Activated CD8-positive, alpha-beta memory T cell treated with anti-CD3 and anti-CD28 coated beads, Interleukin-2, amount 50 U/mL, for 1 hour (primary cell): Measurements from ENCODE around the gene TSFM.
A peak's percentile ranks its signal among the peaks of the same experiment; 100 is the strongest.

Experiments used
- DNase-seq: peaks from one replicate; pipeline ENCODE4 v3.0.0-alpha.2; 2020; ENCODE audit errors: extremely low read depth

Gene TSFM

DNA sequence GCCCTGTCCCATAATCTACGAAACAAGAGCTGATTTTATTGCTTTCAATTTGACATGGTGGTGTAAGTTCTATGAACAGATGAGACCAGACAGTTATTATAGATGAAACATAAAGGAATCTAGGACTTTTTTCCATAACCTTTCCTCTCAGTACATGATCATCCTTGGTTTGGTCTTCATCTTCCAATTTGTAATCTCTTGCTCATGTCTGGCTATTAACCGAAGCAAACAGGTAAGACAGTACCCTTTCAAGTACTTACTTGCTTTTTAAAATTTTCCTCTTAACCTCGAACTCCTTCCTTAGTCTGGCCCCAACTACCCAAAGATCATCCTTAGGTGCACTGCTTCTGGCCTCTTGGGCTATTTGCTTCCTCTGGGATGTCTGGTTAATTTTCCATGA is 36.6 kb upstream of the TSFM start:
- DNase-seq: no peak

DNA sequence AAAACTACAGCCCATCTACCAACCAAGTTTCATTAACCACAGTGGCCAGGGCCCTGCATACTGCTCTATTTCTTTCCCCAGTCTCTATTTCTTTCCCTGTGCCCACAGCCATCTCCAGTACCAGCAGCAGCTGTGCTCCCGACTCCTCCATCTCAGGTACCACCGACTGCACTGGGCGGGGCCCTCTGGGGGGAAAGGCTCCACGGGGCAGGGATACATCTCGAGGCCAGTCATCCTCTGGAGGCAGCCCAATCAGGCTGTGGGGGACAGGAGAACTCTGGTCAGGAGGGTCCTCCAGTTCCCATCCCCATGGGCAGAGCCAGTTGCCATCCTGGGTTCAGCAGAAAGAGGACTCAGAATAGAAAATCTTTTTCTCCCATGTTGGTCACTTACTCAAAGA is 33.5 kb upstream of the TSFM start:
- DNase-seq: no peak

DNA sequence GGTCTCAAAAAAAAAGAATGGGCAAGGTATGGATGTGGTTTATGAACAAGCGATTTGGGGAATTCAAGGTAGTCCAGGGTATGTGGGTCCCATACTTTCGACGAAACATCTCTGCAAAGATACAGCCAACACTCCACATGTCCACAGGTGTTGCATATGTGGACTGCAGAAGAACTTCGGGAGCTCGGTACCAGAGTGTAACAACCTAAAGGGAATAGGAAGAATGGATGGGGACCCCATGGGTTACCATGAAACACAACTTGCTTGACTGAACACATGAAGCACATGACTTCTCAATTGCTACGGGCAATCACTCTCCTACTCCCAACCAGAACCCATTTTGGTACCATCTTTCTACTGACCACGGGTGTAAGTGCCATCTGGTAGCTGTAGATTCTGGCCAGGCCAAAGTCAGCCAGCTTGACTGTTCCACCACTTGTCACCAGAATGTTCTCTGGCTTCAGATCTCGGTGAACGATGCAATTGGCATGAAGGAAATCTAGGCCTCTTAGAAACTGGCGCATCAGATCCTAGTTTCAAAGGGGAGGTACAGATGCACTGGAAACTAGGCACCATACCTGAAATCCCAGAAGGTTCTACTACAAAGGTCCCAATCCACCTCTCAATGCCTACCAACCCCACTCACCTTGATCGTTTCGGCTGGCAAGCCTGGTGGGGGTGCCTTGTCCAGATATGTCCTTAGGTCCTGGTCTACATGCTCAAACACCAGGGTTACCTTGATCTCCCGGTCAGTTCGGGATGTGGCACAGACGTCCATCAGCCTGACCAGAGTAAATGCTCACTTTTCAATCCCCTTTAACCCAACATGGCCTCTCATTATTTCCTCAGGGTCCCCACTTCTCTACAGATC is 31.8 kb upstream of the TSFM start:
- no peak for DNase-seq

DNA sequence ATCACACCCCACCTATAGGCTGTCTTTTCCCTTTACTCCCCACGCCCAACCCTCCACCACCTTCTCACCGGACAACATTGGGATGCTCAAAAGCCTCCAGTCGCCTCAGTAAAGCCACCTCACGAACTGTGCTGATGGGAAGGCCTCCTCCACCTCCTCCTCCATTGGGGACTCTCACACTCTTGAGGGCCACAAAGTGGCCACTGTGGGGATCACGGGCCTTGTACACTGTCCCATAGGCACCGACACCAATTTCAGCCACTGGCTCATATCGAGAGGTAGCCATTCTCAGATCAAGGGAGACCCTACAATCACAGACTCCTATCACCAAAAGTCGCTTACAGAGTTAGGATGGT is 31.2 kb upstream of the TSFM start:
- no peak for DNase-seq

DNA sequence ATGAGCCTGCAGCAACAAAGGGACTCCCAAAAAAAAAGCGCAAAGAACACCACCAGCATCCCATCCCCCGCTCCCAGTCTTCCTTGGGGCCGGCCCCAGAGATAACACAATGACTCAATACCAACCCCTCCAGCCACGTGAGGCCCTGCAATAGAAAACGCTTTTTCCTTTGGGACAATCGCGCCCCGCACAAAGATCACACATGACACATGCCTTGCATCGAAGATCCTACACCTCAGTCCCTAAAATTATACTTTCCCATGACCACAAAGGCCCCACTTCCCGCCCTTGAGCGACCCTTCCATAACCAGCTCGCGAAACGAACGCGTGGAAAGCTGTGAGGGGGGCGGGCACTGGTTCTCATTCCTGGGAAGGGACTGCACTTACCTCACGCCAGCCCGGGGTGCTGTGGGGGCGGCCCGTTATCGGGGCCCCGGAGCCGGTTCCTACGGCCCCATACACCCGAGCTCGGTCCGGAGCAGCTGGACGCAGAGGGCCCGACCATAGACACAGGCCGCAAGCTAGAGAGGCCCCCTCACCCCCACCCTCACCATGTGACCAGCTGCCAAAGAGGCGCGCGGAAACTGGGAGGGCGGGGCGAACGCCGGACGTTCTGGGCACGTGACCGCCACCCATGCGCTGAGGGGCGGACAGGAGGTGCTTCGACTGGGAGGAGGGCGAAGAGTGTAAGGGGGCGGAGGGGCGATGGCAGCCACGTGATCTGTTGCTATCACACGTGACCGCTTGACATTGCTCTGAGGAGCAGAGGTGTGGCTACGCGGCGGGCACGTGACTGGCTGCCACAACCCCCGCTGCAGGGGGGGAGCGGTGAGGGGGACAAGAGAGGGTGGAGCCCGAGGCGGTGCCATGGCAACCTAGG is 30.6 kb upstream of the TSFM start, which contains the start of gene CDK4:
Gene CDK4 (minus strand): TSS at position 523 of the 880 bp plus-strand sequence. CDS start 593 bp downstream, outside the sequence.
- peak; percentile 95 for DNase-seq

DNA sequence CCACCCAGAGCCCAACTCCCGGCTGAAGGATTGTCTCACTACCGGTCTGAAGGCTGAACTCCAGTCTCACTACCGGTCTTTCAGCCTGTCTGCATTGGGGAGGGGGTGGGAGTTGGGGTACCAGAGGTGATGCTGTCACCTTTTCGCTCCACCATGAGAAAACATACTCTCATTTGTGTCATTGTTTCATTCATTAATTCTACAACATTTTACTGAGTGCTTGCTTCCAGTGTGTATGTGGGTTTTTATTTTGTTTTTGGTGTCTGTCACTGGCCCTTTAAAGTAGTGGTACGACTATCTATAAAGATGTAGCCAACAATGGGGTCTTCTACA is 30.0 kb upstream of the TSFM start:
- no peak for DNase-seq

DNA sequence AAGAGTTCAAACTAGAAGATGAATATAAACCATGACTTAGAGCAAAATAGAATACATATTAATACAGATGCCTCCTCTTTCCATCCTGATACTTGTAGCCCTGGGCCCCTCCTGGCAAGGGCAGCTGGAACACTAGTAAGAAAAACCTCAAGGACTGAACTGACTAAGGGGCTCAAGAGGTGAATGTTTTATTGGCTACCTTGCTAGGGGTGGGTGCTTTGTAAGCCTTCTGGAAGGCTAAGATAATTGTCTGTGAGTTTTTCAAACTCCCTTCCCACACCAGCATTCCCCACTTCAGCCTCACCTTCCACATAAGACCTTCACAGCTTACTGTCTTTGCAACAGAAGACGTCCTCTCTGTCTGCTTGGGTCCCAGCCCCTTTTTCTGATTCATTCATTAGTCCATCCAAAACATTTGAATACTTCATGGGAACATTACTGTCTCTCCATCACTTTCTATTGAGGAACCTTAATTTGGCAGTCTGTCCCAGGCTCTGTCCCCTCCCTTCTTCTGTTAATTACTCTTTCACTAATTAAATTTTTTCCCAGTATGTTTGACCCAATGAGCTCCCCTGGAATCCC is 28.7 kb upstream of the TSFM start:
- no peak for DNase-seq

DNA sequence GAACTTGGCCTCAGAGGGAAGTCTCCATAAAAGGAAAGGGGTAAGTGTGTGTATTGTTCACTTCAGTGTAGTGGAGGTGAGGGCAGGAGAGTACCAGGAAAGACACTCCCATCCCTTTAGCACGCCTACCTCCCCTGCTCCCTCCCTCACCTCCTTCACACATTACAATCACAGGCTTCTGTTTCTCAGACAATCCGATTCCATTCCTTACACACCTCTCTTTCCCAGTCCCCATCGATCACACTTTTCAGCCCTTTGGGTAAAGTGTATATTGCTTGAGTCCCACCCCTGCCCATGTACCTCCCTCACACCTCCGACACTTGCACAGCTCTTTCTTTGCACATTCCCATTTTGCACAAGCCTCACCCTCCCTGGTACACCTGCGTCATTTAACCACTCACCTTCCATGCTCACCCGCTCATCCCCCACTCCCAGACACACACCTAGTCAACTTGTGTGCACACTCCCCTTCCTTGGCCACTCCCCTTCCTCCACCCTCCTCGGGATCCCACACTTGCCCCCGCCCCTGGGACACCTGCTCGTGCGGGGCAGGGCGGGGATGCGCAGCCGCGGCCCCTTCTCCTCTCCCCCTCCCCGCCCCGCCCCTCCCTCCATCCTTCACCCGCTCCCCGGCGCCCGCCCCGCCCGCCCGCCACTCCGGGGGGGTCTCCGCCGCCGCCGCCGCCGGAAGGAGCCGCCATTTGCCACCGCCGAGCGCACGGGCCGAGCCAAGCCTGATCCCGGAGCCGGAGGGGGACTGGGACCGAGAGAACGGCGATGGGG is 28.0 kb upstream of the TSFM start, which contains the start of gene MARCHF9:
Gene MARCHF9 (plus strand): TSS at position 693 of the 783 bp plus-strand sequence. CDS start 426 bp downstream, outside the sequence.
- DNase-seq: peak; percentile 74

DNA sequence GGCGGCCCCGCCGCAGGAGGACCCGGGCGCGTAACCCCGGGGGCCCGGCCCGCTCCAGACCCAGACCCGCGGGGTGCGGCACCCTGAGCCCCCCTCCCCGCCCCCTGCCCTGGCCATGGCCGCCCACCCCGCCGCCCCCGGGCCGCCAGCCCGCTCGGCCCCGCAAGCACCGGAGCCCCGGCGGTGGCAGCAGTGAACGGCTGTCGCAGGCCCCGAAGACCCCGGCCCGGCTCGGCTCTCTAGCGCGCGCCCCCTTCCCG is 27.5 kb upstream of the TSFM start:
- DNase-seq: no peak

DNA sequence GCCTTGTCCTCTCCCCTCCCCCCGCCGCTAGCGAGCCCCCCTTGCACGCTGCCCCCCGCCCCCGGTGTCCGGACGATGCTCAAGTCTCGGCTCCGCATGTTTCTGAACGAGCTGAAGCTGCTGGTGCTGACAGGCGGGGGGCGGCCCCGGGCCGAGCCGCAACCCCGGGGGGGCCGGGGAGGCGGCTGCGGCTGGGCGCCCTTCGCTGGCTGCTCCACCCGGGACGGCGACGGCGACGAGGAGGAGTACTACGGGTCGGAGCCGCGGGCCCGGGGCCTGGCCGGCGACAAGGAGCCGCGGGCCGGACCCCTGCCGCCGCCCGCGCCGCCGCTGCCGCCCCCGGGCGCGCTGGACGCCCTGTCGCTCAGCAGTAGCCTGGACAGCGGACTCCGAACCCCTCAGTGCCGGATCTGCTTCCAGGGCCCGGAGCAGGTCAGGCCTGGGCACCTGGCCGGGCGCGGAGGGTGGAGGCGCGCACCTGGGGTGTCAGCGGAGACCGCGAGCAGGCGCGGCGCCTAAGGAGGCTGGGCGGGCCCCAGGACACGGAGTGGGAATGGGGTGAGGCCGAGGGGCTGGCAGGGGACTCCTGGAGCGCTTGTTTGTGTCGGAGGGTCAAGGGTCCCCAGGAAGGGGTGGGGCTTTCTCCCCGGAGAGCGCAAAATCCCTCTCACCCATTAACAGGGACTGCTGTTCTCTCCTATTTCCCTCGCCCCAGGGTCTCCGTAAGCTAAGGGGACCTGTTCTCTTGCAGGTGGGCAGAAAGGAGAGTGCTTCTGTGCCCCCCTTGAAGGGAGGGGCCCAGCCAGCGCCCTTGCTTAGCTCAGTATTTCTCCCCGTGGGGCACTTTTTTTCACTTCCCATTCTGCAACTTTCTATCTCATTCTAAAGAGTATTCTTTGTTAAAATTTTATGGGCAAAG is 26.9 kb upstream of the TSFM start:
- DNase-seq: no peak

DNA sequence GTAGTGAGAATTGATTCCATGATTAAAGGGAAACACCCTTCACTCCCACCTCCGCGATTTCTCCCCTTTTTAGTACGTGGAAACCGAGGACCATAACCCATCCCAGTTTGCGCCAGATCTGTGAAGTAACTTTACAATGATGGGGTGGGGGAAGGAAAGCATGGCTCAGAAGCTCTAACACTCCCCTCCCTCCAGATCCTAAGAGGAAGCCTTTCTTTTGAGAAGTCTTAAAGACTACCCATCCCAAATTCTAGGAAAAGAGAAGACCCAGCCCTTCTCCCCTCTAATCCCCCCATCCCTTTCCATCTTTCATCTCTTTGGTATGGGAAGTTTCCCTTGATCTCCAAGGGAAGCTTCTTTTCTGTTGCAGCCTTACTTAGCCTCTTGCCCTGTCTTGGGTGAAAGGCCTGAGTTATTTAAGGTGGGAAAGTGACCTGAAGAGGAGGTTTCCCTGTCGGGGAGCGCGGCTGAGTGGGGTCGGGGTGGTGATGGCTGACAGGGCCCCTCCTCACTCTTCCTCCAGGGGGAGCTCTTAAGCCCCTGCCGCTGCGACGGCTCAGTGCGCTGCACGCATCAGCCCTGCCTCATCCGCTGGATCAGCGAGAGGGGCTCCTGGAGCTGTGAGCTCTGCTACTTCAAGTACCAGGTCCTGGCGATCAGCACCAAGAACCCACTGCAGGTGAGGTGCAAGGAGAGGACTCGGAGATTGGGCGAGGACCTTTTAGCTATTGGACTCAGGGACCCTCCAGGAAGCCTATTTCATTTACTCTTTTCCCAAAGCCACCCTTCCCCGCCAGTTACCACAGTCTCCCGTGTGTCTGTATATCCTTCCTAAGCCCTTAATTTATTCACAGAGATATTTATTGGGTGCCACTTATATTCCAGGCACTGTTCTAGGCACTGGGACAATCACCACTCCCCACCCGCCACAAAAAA is 25.9 kb upstream of the TSFM start:
- no peak for DNase-seq

DNA sequence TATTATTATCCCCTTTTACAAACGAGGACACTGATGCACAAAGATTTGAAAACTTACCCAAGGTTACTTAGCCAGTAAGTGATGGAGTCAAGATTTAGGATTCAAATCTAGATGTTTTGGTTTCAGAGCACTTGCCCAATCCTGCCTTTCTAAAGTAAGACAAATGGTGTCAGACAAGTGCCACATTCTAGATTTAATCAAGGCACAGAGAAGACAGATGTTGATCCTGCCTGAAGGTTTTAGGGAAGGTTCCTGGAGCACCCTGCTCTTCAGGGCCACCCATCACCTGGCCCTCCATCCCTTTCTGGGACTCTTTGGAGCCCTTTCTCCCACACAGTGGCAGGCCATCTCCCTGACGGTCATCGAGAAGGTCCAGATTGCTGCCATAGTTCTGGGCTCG is 24.8 kb upstream of the TSFM start:
- DNase-seq: no peak

DNA sequence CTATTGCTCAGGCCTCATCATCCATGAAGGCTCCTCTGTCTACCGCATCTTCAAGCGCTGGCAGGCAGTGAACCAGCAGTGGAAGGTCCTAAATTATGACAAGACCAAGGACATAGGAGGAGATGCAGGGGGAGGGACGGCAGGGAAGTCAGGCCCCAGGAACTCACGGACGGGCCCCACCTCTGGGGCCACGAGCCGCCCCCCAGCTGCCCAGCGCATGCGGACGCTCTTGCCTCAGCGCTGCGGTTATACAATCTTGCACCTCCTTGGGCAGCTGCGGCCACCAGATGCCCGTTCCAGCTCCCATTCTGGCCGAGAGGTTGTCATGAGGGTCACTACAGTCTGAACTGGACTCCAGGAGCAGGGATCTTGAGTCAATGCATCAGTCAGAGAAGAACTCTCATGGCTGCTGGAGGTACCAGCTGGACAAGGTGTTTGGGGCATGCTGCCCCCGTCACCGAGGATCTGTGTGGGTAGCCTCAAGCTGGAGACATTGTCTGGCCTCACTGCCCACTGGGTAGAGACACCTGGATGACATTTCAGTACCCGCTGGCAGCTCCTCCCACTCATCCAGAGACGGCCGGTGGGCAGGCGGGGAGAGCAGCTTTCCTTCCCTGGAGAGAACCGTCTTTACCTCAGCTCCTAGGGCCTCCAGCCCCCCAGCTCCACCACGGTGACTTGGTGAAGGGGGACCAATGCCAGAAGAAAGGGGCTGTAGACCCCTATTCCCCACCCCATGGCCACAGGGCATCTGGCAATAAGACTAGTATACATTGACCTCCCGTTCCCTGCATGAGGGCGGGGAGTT is 23.8 kb upstream of the TSFM start:
- DNase-seq: no peak

DNA sequence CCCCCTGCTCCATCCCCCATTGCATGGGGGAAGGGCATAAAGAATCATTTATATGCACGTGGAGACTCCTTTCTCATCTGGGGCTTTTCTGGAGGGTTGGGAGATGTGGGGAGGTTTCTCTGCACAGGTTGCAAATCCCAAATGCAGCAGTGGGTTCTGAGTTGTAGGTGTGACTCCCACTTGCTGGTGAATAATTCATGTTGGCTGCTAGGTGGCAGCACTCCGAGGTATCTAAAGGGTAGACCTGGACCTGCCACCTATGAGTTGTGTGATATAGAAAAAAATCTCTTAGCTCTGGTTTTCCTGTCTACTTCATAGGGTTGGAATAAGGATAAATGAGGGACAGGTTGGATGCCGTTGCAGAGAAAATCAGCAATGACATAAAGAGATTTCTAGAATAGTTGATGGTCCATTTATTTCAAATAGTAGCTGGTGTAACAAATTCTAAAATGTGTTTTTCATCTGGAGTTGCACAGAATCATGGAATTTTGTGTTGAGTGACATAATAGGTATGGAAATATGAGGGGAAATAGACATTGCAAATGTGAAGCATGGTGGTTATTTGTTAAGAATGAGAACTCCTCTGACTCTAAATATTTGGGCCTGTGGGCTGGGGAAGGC is 23.1 kb upstream of the TSFM start:
- DNase-seq: no peak

DNA sequence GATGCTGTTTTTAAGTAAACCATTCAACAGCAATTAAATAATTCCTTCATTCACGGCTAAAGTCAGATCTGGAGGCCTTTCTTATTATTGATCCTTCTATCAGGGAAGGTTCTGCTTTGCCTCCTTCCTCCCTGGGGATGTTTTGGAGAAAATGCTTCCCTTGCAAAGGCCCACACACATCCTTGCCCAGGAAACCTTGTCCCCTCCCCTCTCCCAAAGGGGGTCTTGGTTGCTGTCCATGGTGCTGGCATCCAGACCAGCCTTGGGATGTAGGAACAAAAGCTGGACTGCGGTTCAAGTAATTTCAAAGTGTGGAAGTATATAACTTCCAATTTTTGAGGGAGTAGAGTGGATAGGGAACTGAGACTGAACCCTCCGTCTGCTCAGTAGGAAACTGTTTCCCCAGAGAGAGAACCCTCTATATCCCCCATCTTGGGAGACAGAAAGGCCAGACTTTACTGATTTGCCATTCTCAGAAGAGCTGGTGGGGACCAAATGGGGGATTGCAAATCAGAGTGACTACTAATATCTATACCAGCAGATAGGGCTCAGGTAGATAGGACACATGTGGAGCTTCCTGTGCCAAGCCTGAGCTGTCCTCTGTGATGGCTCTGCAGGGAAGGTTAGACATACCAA is 22.1 kb upstream of the TSFM start:
- DNase-seq: no peak

DNA sequence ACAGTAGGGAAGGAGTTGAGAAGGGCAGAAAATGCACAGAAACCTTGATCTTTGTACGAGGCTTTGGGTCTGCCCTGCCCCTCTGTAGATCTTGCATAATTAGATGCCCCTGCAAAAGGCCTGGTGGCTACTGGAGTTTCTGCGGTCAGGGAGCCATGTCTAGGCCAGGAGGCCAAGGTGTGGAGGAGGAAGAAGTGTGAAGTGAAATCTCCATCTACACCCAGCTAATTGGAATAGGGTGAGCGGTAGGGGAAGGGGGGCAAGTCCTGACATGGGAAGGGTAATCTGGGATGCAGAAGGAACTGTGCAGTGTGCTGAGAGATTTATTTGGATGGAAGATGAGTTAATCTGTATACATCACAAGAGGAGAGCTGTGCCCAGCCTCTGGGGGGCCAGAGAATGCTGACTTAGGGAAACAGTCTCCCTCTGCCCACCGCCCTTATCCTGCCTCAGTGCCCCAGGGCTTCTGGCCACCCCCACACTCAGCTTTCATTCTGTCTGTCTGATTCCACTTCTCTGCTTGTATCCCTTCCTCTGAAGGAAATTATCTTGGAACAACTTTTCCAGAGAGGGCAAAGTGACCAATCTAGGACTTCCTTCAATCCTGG is 21.1 kb upstream of the TSFM start:
- DNase-seq: no peak

DNA sequence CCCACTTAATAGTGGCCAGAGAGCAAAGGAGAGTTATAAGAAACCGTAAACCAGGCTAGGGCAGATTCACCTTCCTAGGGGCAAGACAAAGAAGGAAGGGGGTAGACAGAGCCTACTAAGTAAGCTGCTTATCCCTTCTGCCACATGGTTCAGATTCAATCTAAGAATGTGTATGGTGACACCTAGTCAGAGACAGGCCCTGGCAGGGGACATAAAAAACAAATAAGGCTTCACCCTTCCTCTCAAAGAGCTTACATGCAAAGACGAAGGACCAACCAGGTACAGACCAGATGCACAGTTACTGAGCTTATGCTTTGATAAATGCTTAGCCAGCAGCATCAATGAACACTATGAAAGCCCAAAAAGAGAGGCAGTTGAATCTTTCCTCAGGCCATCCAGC is 20.1 kb upstream of the TSFM start:
- no peak for DNase-seq
